Mucosa of rectum (tissue), 2 donors: Measurements from ENCODE around the gene IL21.
"Not testable (repeated sequence)": the region's sequence is repeated elsewhere in the genome, so short reads cannot be mapped to it uniquely, and the experiment has no call there.

ENCODE experiments used
- H3K27ac ChIP-seq, 2 donors: one replicate each; pipeline ENCODE4 v1.7.0; 2013; ENCODE audit warnings: inconsistent platforms in 2 of 2, low read depth in 2 of 2, low read length in 2 of 2
- H3K27me3 ChIP-seq, 2 donors: one replicate each; pipeline ENCODE4 v1.7.0; 2013; ENCODE audit warnings: low read length in 2 of 2; ENCODE audit not compliant: control insufficient read depth in 2 of 2, insufficient read depth in 2 of 2
- H3K36me3 ChIP-seq, 2 donors: one replicate each; pipeline ENCODE4 v1.7.0; 2013; ENCODE audit warnings: low read length in 2 of 2; ENCODE audit not compliant: control insufficient read depth in 2 of 2, insufficient read depth in 2 of 2
- H3K4me1 ChIP-seq, 2 donors: one replicate each; pipeline ENCODE4 v1.7.0; 2013; ENCODE audit warnings: low read length in 2 of 2, mild to moderate bottlenecking in 1 of 2; ENCODE audit not compliant: control insufficient read depth in 2 of 2, insufficient read depth in 2 of 2
- H3K4me3 ChIP-seq, 2 donors: one replicate each; pipeline ENCODE4 v1.7.0; 2013; ENCODE audit warnings: low read length in 2 of 2
- H3K9ac ChIP-seq, 2 donors: one replicate each; pipeline ENCODE4 v1.7.0; 2013; ENCODE audit warnings: low read length in 2 of 2, low read depth in 1 of 2, mild to moderate bottlenecking in 1 of 2
- H3K9me3 ChIP-seq, 2 donors: one replicate each; pipeline ENCODE4 v1.7.0; 2013; ENCODE audit warnings: low read length in 2 of 2; ENCODE audit not compliant: control insufficient read depth in 2 of 2
- donor health status: healthy.
- donor health status: Normal muscosa, but diverticular disease.

IL21 gene

DNA sequence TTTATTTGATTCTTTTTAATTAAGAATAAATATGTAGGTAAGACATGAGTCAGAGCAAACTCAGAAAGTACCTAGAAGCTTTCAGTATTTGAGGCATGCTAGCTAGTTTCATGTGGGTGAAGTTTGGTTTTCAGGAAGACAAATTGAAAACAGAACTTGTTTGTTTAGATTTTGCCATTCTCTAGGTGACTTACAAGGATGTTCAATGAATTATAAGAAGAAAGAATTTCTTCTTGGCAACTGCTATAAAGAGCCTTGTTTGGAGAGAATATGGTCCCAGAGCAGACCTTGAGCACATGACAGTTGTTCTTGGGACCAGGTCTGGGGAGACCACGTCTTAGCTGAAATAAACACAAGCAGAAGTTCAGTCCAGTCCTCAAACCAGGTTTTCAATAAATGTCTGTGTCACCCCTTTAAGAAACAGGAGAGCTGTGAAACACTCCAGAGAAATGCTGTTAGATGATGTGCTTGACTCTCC is 38.0 kb upstream of the IL21 start:
- H3K36me3 ChIP-seq, result no peaks in the 10 kb centered on the region
- H3K9me3 ChIP-seq, result no peaks in the 10 kb centered on the region
- H3K27me3 ChIP-seq, result no peaks in the 10 kb centered on the region
- no peaks in the 10 kb centered on the region for H3K4me1 ChIP-seq
- H3K27ac ChIP-seq, result no peak overlapping the region
- no peak overlapping the region for H3K4me3 ChIP-seq
- H3K9ac ChIP-seq, result no peak overlapping the region

DNA sequence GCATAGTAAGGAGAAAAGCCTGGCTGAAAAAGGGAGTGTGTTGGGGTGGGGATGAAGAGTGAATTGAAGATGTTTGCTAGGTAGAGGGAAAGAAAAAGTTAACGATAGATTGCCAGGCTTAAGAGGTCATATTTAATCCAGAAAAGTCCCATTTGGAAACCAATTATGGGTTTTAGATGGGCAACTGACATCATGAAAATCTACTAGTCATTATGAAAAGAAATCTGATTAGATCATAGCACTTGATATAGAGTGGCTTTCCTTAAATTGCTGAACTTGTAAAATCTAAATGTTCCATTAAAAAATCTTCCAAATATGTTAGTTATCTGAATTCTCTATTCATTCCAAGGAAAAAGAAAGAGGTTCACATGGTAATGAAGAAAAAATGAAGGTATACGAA is 37.5 kb upstream of the IL21 start:
- Histone ChIP-seq H3K36me3 (no peaks in the 10 kb centered on the region), H3K4me3 (no peak overlapping the region), H3K9me3 (no peaks in the 10 kb centered on the region), H3K27me3 (no peaks in the 10 kb centered on the region), H3K27ac (no peak overlapping the region), H3K4me1 (no peaks in the 10 kb centered on the region), H3K9ac (no peak overlapping the region)

DNA sequence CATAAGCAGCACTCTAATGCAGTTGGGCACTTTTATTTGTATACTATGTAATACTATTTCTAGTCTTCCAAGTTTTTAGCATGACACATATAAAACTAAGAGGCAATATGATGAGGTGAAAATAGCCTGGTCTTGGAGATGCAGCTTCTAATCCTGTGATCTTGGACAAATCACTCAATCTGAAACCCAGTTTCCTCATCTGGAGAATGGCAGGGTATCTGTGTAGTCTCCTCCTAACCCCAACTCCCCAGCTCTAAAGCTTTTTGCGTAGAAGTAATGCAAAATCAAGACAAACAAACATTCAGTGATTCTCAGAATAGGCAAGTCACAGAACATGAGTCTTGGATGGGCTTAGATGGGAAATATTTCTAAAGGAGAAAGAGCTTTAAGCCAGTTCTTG is 36.7 kb upstream of the IL21 start:
- Histone ChIP-seq H3K4me3 (no peak overlapping the region), H3K27me3 (no peaks in the 10 kb centered on the region), H3K4me1 (no peaks in the 10 kb centered on the region), H3K9ac (no peak overlapping the region), H3K36me3 (no peaks in the 10 kb centered on the region), H3K27ac (no peak overlapping the region), H3K9me3 (no peaks in the 10 kb centered on the region)

GRCh38 chr4:122656583-122656982 is 35.7 kb upstream of the IL21 start:
- not testable (repeated sequence) for H3K27ac ChIP-seq, H3K36me3 ChIP-seq, H3K4me3 ChIP-seq, H3K9me3 ChIP-seq, H3K4me1 ChIP-seq, H3K9ac ChIP-seq, H3K27me3 ChIP-seq

DNA sequence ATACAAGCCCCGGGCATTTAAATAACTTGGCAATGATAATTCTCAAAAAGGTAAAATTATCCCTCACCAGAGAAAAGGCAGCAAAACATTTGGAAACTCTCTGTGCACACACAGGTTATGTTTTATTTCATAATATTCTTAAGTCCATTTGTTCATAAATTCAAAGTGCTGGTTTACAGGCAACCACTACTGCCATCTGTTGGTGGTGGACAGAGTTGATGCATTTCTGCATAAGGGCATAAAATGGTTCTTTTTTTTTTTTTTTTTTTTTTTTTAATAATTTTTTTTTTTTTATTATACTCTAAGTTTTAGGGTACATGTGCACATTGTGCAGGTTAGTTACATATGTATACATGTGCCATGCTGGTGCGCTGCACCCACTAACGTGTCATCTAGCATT is 31.5 kb upstream of the IL21 start:
- Histone ChIP-seq H3K4me1 (no peaks in the 10 kb centered on the region), H3K27me3 (no peaks in the 10 kb centered on the region), H3K9me3 (no peaks in the 10 kb centered on the region), H3K9ac (no peak overlapping the region), H3K36me3 (no peaks in the 10 kb centered on the region), H3K27ac (no peak overlapping the region), H3K4me3 (no peak overlapping the region)

GRCh38 chr4:122650148-122650547 is 29.3 kb upstream of the IL21 start:
- Histone ChIP-seq H3K9me3 (no peaks in the 10 kb centered on the region), H3K27ac (no peak overlapping the region), H3K27me3 (no peaks in the 10 kb centered on the region), H3K4me1 (no peaks in the 10 kb centered on the region), H3K4me3 (no peak overlapping the region), H3K9ac (no peak overlapping the region), H3K36me3 (no peaks in the 10 kb centered on the region)

- no peaks in the 10 kb centered on the region for H3K9me3 ChIP-seq
- no peak overlapping the region for H3K4me3 ChIP-seq
- no peaks in the 10 kb centered on the region for H3K36me3 ChIP-seq
- H3K27ac ChIP-seq, result no peak overlapping the region
- no peaks in the 10 kb centered on the region for H3K4me1 ChIP-seq
- H3K9ac ChIP-seq, result no peak overlapping the region
- H3K27me3 ChIP-seq, result no peaks in the 10 kb centered on the region
Measured at GRCh38 chr4:122647656-122648055, 26.8 kb upstream of the IL21 start.

DNA sequence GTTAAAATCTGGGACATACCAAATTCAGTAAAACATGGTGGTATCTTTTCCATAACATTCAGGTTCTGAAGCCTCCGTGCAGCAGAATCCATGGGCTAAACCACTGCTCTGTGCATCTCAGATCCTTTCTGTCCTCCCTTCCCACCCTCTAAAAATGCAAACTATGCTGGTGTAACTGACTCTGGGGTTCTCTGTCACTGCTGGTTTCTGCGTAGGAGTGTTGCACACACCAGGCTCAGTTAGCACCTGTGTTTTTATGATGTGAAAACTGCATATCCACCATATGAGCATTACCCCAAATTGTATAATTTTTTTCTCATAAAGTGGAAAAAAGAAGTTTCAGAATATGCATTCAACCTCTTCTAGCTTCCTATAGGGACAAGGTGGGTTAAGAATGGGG is 22.4 kb upstream of the IL21 start:
- no peaks in the 10 kb centered on the region for H3K9me3 ChIP-seq
- H3K27me3 ChIP-seq, result peaks cover 0 to 1% of the 10 kb centered on the region in 2 donors
- H3K27ac ChIP-seq, result no peak overlapping the region
- H3K9ac ChIP-seq, result no peak overlapping the region
- H3K36me3 ChIP-seq, result no peaks in the 10 kb centered on the region
- H3K4me1 ChIP-seq, result no peaks in the 10 kb centered on the region
- no peak overlapping the region for H3K4me3 ChIP-seq

DNA sequence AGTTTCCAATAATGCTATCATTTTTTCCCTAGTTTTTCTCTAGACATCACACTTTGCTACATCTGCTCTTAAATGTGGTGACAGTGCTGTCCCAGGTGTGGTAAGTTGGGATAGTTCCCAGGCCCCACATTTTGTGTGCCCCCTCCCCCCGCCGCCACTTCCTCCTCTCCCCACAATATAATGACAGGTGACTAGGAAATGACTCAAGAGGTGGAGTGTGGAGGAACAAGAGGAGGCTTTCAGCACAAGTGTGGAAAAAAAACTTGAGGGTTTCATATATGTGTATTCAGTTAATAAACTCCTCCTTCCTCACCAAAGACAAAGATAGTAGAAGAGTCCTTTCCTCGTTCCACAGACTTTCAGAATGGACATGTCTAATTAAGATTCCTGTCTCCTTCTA is 18.3 kb upstream of the IL21 start:
- H3K4me3 ChIP-seq, result no peak overlapping the region
- H3K9ac ChIP-seq, result no peak overlapping the region
- H3K4me1 ChIP-seq, result no peaks in the 10 kb centered on the region
- no peaks in the 10 kb centered on the region for H3K9me3 ChIP-seq
- H3K27me3 ChIP-seq, result peaks cover 0 to 1% of the 10 kb centered on the region in 2 donors
- H3K27ac ChIP-seq, result no peak overlapping the region
- H3K36me3 ChIP-seq, result no peaks in the 10 kb centered on the region

GRCh38 chr4:122636697-122637096 is 15.8 kb upstream of the IL21 start:
- no peaks in the 10 kb centered on the region for H3K36me3 ChIP-seq
- H3K4me3 ChIP-seq, result no peak overlapping the region
- H3K27ac ChIP-seq, result no peak overlapping the region
- H3K9me3 ChIP-seq, result no peaks in the 10 kb centered on the region
- H3K4me1 ChIP-seq, result no peaks in the 10 kb centered on the region
- no peak overlapping the region for H3K9ac ChIP-seq
- no peaks in the 10 kb centered on the region for H3K27me3 ChIP-seq

DNA sequence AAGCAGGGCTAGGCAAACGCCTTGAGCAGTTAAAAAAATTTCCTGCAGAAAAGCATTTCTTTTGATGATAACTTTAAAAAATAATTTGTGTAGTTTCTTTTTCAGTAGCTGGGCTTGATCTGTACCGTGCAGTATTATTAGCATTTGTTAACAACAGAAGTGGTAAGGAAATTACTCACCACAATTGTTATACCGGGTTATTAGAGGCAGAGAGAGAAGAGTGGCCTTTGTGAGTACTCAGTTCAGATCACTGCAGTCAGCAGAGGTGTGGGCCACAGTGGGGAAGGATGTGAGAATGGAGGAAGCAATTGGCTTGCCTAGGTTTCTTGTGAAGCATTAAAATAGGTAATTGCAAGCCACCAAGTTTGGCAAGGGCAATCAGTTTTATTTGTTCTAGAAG is 14.3 kb upstream of the IL21 start:
- H3K4me1 ChIP-seq, result no peaks in the 10 kb centered on the region
- H3K9me3 ChIP-seq, result no peaks in the 10 kb centered on the region
- no peak overlapping the region for H3K4me3 ChIP-seq
- H3K9ac ChIP-seq, result no peak overlapping the region
- no peaks in the 10 kb centered on the region for H3K27me3 ChIP-seq
- no peak overlapping the region for H3K27ac ChIP-seq
- no peaks in the 10 kb centered on the region for H3K36me3 ChIP-seq
